Skeletal muscle cell (primary cell): ENCODE data around the gene PLOD3.

Experiments used
- DNase-seq: peaks from one replicate; pipeline ENCODE4 v3.0.0-alpha.2; 2010; ENCODE audit warnings: low read depth
- H3K4me3 ChIP-seq: 2 replicates; pipeline ENCODE4 v1.5.1; 2011; ENCODE audit warnings: low read depth, mild to moderate bottlenecking, control low read depth, low read length, moderate library complexity

Gene PLOD3

DNA sequence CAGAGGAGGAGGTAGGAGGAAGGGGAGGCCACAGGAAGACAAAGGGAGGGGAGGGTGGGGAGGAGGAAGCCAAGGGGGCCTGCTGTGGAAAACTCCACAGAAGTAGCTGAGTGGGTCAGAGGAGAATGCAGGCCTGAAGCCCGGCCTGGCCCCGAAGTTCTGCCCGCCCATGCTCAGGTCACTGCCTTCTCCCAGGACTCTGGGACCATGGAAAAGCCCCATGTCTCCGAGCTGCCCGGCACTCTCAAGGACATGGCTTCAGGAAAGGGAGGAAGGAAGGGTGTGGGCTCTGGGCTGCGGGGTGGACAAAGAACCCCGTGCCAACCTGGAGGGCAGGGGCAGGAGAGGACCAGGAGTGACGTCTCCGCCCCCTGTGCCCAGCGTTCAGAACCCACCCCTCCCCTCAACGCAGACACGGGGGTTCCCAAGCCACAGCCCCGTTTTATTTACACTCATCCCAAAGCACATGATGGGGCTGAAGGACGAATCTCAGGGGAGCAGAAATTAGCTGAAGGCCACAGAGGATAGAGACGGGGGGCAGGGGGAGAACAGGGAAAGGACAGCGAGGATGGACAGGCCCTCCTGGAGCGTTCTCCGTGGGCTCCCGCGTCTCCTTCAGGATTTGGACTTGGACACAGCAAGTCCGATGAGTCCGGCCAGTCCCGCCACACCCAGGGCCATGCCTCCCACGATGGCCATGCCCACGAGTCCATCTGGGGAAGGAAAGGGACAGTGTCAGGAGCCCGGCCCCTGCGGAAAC lies 22.0 kb upstream of the PLOD3 start:
- DNase-seq: no peak

DNA sequence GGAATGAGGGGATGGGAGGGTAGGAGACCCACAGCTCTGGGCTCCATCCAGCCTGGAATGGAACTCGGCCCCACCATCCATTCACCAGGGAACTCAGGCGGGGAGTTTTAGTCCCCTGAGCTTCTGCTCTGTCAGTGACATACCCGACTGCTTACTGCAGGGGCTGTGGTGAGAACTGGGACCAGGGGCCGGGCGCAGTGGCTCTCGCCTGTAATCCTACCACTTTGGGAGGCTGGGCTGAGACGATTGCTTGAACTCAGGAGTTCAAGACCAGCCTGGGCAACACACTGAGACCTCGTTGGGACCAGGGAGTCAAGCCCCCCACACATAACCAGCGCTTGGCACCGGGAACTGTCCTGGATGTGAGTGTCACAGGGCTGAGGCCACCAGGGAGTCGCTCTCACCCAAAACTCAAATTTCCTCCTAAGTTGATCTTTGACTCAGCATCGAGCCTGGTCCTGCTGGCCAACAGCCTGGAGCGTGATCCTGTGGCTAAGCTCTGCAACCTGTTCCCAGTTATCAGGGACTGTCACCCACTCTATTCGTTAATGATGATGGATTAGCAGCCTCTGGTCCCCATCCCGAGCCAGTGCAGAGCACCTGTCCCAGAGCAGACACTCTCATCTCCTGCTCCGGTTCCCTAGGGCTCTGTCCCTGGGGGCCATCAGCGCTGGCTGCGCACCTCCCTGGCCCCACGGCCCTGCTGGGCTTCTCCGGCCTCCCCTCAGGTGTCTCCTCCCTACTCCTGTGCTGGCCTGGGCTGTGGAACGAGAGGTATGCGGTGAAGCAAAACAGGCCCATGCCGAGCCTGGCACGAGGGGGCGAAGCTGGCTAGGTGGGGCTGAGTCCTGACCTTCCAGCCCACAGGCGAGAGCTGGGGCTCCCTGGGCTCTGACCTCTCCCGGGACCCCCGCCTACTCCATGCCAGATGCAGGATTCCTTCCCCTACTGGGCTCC lies 21.1 kb upstream of the PLOD3 start:
- no peak for DNase-seq
- H3K4me3 ChIP-seq: no peak overlapping the region

More for the DNA sequence above, 22.0 kb upstream of the PLOD3 start:
- H3K4me3 ChIP-seq: no peak overlapping the region

DNA sequence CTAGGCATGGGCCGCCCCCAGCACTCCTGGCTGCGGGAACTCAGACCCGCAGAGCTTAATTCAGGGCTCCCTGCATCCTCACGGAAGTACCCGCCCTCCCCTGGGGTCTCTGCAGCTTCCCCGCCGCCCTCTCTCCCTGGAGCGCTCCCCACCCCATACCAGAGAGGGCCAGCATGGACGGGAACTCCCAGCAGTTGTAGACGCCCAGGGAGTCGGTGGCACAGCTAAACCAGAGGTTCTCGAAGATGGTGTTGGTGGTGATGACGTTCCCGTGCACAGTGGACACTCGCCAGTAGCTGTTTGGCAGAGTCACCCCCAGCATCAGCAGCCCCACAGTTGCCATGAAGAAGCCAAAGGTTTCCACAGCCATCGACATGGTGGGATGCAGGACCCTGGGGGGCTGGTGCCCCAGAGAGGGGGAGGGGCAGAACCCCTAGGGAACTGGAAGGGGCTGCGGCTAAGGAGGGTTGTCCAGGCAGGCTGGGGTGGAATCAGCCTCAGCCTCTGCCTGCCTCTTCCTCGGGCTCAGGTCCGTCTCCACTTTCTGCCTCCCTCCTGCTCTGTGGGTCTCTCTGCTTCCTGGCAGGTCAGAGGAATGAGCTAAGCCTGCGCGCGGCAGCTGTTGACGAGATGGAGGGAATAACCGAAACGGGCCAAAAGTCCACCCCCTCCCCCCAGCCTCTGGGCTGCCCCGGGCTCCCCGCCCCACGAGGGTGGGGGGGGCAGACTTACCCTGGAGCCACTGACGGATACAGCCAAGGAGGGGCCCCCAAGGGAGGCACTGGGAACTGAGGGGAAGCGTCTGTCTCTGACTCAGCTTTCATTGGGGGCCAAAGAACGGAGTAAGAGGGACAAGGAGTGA lies 20.1 kb upstream of the PLOD3 start, which contains the start of gene CLDN15:
CLDN15 (minus strand) TSS at position 597 of the 862 bp plus-strand sequence; CDS start at position 376, 221 bp downstream.
- no peak within 1 kb of the TSS for H3K4me3 ChIP-seq
- peak; percentile 63 for DNase-seq

DNA sequence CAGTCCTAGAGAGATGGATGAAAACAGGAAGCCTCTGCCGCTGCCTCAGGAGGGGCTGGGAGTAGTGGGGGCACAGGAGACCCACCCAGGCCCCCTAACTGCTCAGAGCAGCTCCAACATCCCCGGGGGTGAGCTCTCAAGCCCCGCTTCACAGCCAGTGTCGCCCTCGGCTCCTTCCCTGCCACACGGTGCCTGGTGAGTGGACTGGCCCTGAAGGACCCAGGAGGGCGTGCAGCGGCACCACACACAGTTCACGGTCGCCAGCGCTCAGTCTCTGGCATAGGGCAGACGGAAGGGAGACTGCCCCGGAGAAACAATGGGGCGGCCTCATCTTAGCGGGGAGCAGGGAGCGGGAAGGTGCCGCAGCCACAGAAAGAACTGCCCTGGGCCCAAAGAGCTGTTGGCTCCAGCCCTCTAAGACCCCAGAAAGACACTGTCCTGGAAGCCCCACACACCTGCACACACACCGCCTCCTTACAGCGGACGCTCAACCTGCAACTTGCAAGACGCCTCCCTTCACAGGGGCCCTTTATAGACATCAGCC lies 19.0 kb upstream of the PLOD3 start:
- no peak for DNase-seq
- no peak overlapping the region for H3K4me3 ChIP-seq

DNA sequence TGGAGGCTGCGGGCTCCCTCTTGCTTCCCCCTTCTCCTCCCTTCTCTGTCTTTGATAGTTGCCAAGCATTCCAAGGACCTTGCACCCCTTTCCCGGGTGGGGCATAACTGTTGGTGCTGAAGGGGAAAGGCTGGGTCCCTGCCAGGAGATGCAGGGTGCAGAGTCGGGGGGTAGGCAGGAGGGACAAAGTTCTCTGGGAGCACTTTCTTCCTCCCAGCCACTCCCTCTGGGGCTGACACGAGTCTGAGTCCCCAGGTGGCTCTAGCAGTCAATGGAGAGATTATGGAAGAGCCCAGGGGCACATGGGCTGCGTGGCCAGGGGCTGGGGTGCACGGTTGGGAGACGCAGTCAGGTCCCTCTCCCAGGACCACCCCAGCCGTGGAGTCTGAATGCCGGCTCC lies 18.1 kb upstream of the PLOD3 start:
- H3K4me3 ChIP-seq: no peak overlapping the region
- no peak for DNase-seq

DNA sequence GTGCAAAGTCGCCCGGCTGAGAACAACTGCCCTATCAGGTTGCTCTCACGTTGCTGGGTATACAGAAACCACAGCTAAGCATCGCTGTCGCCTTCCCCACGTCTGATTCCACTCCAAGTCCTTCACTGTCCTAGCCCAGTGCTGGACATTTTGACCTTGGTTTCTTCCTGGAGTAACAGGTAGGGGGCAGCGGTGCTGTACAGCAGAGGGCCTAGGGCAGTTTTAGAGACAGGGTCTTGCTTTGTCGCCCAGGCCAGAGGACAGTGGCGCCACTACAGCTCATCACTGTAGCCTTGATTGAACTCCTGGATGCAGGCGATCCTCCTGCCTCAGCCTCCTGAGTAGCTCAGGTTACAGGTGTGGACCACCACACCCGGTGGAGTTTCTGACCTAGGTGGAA lies 17.7 kb upstream of the PLOD3 start:
- H3K4me3 ChIP-seq: no peak overlapping the region
- no peak for DNase-seq

DNA sequence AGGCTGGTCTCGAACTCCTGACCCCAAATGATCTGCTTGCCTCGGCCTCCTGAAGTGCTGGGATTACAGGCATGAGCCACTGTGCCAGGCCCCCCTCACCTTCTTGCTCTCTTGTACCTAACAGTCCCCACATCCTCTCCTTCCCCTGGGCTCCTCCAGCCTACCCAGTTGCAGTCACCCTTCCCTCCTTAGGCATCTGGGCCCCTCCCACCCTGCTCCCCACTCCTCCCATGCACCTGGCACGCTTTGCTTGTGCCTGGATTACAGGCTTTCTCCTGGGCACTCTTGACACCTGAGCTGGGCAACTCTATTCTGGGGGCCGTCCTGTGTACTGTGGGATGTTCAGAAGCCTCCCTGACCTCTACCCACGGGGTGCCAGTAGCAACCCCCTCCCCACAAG lies 17.3 kb upstream of the PLOD3 start:
- DNase-seq: no peak
- H3K4me3 ChIP-seq: no peak overlapping the region

DNA sequence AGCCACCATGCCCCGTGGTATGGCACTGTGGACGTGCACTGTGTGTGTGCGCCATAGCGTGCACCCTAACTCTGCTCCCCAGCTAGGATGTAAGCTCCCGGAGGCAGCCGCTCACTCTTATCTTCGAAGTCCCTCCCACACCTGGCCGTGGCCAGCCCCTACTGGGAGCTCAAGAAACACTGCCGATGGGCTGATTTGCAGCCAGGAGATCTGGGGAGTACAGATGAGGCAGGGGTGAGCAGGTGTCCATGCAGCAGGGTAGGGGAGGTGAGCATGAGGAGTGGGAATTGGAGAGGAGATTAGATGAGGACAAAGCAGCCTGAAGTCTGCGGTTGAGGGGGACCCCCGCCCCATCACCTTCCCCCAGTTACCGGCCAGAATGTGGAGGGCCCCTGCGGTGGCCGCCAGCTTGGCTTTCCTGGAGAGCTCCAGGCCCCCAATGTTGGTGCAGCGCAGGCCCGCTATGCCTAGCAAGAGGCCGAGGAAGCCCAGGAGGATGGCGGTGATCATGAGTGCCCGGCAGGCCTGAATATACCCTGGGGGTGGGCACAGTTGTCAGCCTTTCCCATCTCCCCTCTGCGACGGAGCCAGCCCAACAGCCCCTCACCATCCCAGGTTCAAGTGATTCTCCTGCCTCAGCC lies 16.6 kb upstream of the PLOD3 start:
- no peak overlapping the region for H3K4me3 ChIP-seq
- no peak for DNase-seq

DNA sequence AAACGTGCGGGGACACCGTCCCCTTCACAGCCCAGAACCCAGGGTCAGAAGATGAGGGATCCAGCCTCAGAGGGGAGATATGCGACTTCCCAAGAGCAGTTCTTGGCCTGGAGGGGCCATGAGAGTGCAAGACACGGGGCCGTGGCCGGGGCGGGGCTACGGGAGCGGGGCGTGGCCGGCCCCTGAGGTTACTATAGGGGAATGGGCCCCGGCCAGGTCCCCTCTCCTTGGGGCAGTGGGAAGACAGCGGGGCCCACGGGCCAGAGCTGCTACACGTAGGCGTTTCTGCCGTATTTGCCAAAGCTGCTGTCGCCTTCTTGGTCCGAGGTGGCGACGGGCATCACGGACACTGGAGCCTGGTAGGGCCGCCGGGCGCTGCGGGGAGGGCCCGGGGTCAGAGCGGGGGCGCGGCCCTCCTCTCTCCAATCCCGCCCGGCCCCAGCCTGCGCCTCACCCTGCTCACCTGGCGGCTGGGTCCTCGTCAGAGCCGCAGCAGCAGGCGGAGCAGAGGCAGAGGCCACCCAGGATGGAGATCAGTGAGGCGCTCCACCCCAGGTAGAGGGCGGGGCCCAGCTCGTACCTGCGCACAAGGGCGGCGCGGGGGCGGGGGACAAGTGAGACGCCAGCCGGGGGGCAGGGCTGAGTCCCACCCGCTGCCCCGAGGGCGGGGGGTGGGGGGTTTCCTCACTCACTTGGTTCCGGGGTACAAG lies 14.9 kb upstream of the PLOD3 start:
- peak overlapping the region; percentile 9 for H3K4me3 ChIP-seq
- no peak for DNase-seq

DNA sequence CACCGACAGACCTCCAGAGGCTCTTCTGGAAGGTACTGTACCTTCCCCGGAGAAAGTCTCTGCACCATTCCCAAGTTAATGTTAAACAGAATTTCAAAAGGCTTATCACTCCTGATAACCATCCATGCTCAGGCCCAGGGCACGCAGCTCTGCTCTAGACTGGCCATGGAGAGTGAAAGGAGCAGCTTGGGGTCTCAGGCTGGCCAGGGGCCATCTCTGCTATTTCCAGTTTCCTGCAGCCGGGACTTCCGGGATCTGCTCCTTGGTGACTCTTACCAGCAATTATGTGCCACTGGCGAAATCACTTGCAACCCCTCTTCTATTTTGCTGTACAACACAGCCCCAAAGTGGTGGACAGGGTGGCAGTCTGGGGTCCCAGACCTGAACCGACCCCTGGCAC lies 14.3 kb upstream of the PLOD3 start:
- DNase-seq: no peak
- H3K4me3 ChIP-seq: no peak overlapping the region

DNA sequence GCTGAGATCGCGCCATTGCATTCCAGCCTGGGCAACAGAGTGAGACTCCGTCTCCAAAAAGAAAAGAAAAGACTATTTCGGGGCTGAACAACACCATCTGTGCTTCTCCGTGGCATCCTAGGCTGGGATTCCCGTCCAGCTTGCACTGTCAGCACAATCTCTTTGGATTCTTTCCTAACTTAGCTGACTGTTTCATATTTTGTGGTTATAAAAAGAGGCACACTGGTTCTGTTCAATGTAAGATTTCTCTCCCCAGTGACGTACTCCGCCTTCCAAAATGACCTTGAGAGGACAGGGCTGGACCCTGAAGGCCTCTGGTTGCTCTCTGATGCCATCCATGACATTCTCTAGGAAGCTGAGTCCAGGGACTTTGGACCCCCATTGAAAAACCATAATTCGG lies 9.3 kb upstream of the PLOD3 start:
- no peak for DNase-seq
- H3K4me3 ChIP-seq: no peak overlapping the region

DNA sequence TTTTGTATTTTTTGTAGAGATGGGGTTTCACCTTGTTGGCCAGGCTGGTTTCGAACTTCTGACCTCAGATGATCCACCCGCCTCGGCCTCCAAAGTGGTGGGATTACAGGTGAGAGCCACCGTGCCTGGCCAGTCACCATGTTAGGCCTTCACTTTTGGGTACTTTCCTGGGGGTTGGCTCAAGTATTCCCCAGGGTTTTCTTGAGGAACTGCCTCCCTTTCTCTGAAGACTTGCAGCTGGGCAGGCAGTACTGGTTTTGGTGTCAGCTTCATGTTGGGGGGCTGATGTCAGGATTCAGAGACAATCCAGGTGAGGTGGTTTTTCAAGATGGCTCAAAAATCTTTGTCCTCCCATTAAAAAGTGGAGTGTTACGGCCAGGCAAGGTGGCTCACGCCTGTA lies 8.3 kb upstream of the PLOD3 start:
- no peak for DNase-seq
- H3K4me3 ChIP-seq: no peak overlapping the region

DNA sequence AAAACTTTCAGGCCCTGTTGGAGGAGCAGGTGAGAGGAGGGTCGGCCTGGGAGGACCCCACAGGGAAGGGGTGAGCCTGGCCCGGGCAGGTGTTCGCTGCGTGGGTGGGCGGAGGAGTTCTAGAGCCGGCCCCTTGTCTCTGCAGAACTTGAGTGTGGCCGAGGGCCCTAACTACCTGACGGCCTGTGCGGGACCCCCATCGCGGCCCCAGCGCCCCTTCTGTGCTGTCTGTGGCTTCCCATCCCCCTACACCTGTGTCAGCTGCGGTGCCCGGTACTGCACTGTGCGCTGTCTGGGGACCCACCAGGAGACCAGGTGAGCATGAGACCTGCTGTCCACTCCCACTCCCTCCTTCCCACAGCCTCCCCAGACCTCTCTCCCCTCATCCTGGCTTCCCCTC lies 6.1 kb upstream of the PLOD3 start:
- no peak overlapping the region for H3K4me3 ChIP-seq
- DNase-seq: no peak

DNA sequence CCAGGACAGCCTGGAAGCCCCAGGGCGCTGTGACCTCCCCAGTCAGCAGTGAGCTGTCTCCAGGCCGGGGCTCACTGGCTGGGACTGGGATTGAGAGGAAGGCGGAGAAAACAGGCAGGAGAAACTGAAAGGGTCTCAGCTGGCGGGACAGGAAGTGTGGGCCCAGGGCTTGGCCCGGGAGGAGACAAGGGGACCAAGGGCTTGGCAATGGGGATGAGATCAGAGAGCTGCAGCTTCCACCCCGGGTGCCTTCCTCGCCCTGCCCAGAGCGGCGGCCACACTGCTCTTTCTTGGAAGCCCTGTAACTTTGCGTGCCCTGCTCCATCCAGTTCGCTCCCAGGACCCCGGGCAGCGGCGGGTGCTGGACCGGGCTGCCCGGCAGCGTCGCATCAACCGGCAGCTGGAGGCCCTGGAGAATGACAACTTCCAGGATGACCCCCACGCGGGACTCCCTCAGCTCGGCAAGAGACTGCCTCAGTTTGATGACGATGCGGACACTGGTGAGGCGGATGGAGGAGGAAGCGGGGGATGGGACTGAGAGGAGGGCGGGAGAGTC lies 5.0 kb upstream of the PLOD3 start:
- DNase-seq: no peak
- H3K4me3 ChIP-seq: no peak overlapping the region

DNA sequence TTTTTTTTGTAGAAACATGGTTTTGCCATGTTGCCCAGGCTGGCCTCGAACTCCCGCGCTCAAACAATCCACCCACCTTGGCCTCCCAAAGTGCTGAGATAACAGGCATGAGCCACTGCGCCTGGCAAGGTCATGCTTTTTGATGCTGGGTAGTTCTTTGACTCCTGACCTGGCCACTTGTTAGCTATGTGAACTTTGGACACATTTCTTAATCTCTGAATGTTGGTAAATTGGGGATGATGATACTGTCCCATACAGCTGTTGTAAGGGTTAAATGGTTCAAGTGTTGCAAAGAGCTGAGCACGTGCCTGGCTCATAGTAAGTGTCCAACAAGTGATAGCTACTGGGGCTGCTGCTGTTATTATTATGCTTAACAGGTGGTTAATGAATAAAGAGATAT lies 2.9 kb upstream of the PLOD3 start:
- H3K4me3 ChIP-seq: no peak overlapping the region
- DNase-seq: no peak

DNA sequence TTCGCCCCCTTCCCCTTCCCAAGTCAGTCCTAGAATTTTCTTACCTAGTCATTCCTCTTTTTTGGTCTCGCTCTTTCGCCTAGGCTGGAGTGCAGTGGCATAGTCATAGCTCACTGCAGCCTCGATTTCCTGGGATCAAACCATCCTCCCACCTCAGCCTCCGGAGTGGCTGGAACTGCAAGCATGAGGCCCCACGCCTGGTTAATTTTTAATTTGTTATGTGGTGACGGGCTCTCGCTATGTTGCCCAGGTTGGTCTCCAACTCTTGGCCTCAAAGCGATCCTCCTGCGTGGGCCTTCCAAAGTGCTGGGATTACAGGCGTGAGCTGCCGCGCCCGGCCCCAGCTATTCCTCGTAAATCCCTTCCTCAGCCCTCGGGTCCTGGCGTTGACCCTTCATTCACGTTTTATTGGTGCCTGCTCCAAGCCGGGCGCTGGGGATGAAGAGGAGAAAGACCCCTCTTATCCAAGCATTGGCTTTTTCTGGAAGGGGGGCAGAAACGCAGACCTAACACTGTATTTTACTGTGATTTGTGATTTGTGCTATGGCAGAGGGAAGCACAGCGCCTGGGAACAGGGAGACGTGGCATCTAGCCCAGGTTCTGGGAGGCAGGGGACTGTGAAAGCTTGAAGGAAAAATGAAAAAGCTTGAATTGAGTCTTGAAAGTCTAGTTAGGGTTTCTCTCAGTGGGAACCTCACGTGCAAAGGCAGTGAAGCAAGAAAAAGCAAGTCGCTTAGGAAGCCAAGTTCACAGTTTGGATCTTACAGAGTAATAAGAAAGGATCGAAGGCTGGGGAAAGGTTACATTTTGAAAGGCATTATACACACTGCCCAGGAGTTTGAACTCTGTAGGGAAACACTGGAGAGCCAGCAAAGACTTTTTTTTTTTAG lies 1.1 kb upstream of the PLOD3 start:
- H3K4me3 ChIP-seq: peak overlapping the region; percentile 96
- no peak for DNase-seq

DNA sequence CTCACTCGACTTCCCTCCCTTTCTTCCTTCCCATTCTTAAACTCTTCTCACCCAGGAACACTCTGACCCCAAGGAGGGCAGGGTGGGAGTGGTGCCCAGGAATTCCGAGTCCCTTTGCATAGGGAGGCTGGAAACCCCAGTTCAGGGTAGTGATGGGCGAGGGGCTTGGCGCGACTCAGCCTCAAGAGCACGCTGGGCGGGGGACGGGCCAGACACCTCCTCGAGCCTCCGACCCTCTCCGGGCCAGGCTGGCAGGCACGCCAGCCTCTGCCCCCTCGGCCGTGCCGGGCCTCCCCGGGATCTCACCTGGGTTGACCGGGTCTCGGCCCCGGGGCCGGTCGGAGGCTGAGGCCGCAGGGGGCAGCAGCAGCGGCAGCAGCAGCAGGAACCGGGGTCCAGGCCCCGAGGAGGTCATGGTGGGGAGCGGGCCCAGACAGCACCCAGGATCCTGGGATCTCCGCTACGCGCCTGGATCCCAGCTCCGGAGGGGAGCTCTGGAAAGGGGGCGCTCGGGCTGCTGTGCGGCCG lies 457 bp downstream of the PLOD3 start:
- peak overlapping the region; percentile 96 for H3K4me3 ChIP-seq
- no peak for DNase-seq
